Occipital lobe (tissue), 2 donors: ENCODE results near the gene DGKI. TPM values are rescaled to one million over a fixed set of nuclear protein-coding genes. Genes with fewer than 3 reads are reported as not detected.

ENCODE experiments used
- DNase-seq: peaks from one replicate; lab custom pipeline; 2025; lab: John Stamatoyannopoulos, UW
- total RNA-seq: library from RNA; depleted of rRNA; stranded (reverse); fragments of >200 nt; gene quantifications from one replicate; pipeline ENCODE4 v1.2.3, GENCODE V29; 2014

Gene DGKI
- total RNA-seq, 1 donor from 2014 or later, result 202 TPM

DNA sequence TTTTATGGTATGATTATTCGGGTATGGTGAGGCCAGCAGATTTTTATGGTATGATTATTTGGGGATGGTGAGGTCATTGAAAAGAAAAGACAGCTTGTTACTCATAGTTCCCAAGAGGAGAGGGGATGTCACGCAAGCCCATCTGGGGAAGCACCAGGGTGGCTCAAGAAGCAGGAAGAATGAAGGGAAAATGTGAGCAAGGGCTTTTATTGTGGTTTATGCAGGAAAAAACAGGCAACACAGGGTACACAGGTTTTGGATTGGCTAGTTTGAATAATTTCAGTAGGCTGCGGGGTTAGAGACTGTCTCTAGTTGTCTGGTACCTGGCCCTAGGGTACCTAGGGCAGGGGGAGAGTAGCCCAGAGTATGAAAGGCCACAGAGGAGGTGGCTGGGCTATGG is 26.8 kb upstream of the DGKI start:
- no peak for DNase-seq

DNA sequence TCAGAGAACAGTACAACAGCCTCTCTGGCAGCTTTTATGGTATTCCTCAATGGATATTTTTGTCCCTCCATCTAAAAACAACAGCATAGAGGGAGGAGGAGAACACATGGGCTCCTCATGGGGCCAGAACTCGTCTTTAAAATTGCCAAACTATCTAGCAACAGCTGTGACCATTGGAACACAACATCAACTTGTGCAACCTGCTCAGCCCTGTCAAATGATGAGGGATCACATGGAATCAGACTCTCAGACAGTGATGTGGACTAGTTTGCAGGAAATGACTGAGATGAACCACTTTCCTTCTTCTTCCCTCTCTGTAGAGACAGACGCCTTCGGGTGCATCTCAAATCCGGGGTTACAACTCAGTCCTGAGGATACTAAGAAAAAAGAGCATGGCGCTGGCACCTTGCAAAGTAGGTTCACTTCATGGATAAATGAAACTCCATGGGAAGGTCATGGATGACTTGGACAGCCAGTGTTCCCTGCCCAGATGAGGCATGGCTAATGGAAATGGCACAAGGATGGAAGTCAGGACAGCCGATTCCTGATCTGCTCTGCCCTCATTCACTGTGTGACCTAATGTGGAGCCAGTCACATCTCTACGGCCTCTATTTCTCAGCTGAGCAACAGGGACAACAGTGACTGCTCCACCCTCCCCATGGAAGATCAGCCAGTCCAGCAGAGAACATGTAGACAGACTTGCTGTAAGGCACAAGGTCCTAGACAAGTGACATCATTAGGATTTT is 24.6 kb upstream of the DGKI start:
- DNase-seq, result no peak

- no peak for DNase-seq
Observed at GRCh38 chr7:137870684-137871083, 23.9 kb upstream of the DGKI start.

- no peak for DNase-seq
Observed at GRCh38 chr7:137870078-137870477, 23.3 kb upstream of the DGKI start.

DNA sequence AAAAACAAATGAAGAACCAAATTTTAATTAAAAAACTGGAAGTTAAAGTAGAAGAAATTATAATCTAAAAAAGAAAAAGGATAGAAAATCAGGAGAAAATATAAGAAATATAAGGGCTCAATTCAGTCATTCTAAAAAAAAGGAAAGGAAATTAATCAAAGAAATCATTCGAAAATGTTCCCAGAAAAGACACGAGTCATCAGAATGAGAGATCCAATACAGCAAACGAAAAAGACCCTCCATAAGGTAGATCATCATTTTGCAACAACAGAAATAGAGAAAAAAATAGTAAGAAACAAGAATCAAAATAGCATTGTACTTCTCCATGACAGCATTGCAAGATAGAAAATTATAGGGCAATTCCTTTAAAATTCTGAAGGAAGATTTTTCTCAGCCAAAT is 22.5 kb upstream of the DGKI start:
- no peak for DNase-seq

GRCh38 chr7:137867289-137867688 is 20.5 kb upstream of the DGKI start:
- DNase-seq, result no peak

DNA sequence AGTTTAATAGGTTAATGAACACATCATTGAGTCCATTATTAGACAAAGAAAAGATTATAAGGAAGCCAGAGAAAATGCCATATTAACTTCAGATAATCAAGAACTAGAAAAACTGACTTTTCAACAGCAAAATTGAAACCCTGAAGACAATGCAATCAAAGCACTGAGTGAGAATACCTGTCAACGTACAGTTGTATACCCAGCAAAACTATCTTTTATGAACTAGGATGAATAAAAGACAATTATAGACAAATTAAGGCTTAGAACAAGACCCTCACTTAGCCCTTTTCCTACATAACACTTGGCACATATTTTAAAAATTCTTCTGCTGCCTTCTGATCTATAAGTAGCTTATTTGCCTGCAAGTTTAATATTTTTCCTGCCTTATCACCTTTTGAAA is 19.0 kb upstream of the DGKI start:
- no peak for DNase-seq

- DNase-seq, result no peak
Observed at GRCh38 chr7:137862964-137863363, 16.2 kb upstream of the DGKI start.

DNA sequence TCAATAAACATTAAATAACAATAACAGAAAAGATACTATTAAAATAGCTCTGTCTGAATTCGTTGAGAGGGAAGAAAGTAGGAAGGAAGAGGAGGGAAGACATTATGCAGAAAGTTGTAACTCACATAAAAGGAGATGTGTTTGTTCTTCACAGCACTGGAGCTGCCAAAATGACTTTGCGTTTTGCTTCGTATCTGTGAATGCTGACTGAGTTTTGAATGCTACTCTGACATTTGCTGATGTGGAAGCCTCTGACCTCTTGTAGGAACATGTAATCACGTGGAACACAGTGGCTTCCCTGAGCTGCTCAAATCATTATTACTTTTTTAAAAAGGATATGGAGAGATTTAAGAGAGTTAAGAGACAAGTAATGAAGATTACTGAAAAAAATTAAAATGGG is 15.6 kb upstream of the DGKI start:
- DNase-seq, result no peak

DNA sequence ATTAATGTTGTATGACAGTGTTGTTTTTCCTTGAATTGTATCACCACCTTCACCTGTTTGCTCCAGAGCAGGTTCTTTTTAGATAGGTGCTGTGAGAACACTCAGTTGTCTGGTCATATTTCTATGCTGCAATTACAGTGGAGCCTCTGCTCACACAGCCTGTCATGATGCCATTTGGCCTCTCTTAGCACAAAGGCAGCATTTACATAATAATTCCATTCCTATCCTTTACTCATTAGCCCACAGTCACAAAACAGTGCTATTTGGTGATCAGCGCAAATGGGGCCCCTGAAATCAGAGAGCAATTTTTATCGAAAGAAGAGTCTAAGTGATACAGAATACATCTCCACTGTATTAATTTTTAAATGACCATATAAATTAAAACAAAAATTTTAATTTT is 13.8 kb upstream of the DGKI start:
- no peak for DNase-seq

GRCh38 chr7:137853053-137853452 is 6.3 kb upstream of the DGKI start:
- DNase-seq, result no peak

DNA sequence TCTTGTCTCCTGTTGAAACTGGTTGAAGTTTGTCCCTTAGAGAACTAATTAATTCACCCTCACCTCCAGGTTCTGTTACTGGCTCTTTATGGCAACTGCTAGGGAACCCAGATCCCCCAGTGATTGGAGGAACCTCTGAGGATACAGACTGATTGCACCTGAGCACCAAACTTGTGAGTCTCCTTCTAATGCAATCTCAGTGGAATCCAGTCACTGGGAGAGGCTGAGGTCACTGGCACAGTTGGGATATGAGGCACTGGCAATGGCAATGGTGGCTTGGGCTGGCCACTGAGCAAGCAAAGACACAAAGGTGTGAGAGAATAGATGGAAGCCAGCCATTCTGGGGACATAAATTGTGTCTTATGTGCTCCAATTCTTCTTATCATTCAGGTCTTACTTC is 5.3 kb upstream of the DGKI start:
- no peak for DNase-seq

- no peak for DNase-seq
Observed at GRCh38 chr7:137850972-137851945, 4.5 kb upstream of the DGKI start.

DNA sequence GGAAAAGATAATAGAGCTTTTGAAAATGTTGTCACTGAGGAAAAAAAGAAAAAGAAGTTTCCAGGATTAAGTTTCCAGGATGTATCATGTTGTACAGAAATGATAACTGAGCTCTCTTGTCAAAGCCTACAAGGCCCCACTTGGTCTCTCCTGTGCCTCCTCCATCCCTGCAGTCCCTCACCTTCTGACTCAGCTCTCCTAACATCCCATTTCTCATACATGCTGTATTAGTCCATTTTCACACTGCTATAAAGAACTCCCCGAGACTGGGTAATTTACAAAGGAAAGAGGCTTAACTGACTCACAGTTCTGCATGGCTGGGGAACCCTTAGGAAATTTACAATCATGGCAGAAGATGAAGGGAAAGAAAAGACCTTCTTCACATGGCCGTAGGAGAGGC is 3.8 kb upstream of the DGKI start:
- no peak for DNase-seq

DNA sequence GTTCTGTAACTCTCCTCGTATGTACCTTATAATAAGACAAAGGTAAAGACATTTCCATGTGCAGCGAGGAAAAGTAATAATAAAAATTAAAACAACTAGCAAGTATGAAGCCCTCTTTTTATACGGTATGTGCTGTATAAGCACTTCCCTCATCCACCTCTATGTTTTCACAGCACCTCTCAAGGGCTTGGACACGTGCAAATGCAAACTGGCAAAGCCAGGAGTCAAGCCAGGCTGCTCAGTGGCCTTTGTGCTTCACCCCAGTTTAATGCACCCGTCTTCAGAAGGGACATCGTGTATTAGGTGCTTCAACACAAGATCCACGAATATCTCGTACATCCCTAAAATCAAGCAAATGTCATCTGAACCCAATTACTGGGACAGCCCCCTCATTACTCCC is 1.3 kb upstream of the DGKI start:
- no peak for DNase-seq

DNA sequence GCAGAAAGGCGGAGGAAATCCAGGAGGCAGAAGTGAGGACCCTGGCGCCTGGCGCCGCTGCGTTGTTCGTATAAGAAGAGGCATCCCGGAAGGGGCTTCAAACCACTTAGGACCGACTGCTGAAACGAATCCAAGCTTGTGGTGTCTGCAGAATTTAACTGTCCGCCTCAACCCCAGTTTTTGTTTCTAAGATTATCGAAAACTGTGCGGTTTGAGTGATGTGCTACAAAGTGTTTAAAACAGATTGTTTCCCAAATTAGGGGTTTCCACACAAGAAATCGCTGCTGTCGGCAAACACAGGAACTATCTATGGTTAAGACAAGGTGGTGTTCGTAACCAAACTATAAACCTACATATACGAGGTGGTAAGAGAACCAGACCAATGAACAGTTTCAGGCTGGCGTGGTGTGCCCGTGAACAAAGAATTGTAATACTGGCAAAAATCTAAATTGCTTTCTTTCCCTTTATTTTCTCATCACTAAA is 835 bp upstream of the DGKI start:
- no peak for DNase-seq

GRCh38 chr7:137846549-137846826 is 286 bp downstream of the DGKI start:
- DNase-seq, result no peak

- DNase-seq, result no peak
Observed at GRCh38 chr7:137844677-137845425, 1.9 kb downstream of the DGKI start.

- DNase-seq, result no peak
Observed at GRCh38 chr7:137839903-137840779, 6.6 kb downstream of the DGKI start.

- DNase-seq, result no peak
Observed at GRCh38 chr7:137838706-137839315, 8.0 kb downstream of the DGKI start.

DNA sequence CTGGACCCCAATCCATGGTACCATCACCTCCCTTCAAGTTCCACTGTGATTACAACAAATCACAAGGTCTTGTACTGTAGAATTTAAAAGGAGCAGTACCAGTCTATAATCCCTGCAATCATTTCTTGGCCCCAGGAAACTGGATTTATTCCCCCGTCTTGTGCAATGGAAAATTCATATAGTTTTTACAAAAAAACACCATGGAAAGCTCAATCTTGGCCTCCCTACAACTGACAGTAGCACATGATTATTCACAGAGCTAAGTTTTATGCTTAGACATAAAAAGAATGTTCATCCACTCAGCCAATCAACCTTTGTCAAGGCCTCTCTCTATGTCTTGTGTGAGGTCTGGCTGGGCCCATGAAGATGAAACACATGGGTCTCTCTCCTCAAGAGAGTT is 10.2 kb downstream of the DGKI start:
- no peak for DNase-seq
